OCI-LY3 (cell line): ENCODE data around the gene COX6B2.

Source experiments
- H2AFZ ChIP-seq: fragments of 200-600, 300-600 bp; shearing (Covaris generic); 2 replicates; pipeline ENCODE4 v1.6.0; 2014; ENCODE audit warnings: antibody characterized with exemption, low read depth, low read length
- H3K27ac ChIP-seq: fragments of 200-600, 300-600 bp; sonication (generic); 2 replicates; pipeline ENCODE4 v1.5.1; 2014; ENCODE audit warnings: mild to moderate bottlenecking, low read length, moderate library complexity, mixed read lengths
- H3K27me3 ChIP-seq: fragments of 200-600, 300-600 bp; sonication (generic); 2 replicates; pipeline ENCODE4 v1.6.1; 2014; ENCODE audit warnings: low read depth, low read length, mixed read lengths
- H3K36me3 ChIP-seq: fragments of 200-600, 300-600 bp; sonication (generic); replicated peaks from 2 replicates; pipeline ENCODE3; 2014; ENCODE audit warnings: low read depth, low read length, mixed read lengths
- H3K4me1 ChIP-seq: fragments of 300-600, 200-600 bp; sonication (generic); 2 replicates; pipeline ENCODE4 v1.6.1; 2014; ENCODE audit warnings: low read length, mixed read lengths
- H3K4me2 ChIP-seq: fragments of 200-600, 300-600 bp; sonication (generic); 2 replicates; pipeline ENCODE4 v1.6.1; 2014; ENCODE audit warnings: low read length, mixed read lengths
- H3K4me3 ChIP-seq: fragments of 300-600, 200-600 bp; sonication (generic); 2 replicates; pipeline ENCODE4 v1.5.1; 2014; ENCODE audit warnings: antibody characterized with exemption, mild to moderate bottlenecking, low read length, moderate library complexity
- H3K79me2 ChIP-seq: fragments of 300-600, 200-600 bp; shearing (Covaris generic); 2 replicates; pipeline ENCODE4 v1.6.1; 2014; ENCODE audit warnings: mild to moderate bottlenecking, low read length, mixed read lengths
- H3K9ac ChIP-seq: fragments of 300-600, 200-600 bp; shearing (Covaris generic); 2 replicates; pipeline ENCODE4 v1.6.0; 2014; ENCODE audit warnings: mild to moderate bottlenecking, low read length, moderate library complexity
- H3K9me3 ChIP-seq: fragments of 200-600, 300-600 bp; shearing (Covaris generic); 2 replicates; pipeline ENCODE4 v1.6.1; 2014; ENCODE audit warnings: low read length, mixed read lengths; ENCODE audit not compliant: insufficient read depth
- H4K20me1 ChIP-seq: fragments of 200-600, 300-600 bp; sonication (generic); 2 replicates; pipeline ENCODE4 v1.6.1; 2016; ENCODE audit warnings: low read length, mixed read lengths; ENCODE audit not compliant: insufficient read depth
- EZH2phosphoT487 ChIP-seq: fragments of 200-600 bp; shearing (Covaris generic); IDR thresholded peaks from 2 replicates; pipeline ENCODE4 v1.6.1; 2018; ENCODE audit warnings: antibody characterized with exemption, mixed run types, low read depth
- TF ChIP-seq, protein P1 (sequence below): fragments of 200-600, 300-600 bp; sonication (generic); IDR thresholded peaks from 2 replicates; pipeline ENCODE4 v1.5.1; 2014; ENCODE audit warnings: antibody characterized with exemption, low read length, low read depth

COX6B2 gene

DNA sequence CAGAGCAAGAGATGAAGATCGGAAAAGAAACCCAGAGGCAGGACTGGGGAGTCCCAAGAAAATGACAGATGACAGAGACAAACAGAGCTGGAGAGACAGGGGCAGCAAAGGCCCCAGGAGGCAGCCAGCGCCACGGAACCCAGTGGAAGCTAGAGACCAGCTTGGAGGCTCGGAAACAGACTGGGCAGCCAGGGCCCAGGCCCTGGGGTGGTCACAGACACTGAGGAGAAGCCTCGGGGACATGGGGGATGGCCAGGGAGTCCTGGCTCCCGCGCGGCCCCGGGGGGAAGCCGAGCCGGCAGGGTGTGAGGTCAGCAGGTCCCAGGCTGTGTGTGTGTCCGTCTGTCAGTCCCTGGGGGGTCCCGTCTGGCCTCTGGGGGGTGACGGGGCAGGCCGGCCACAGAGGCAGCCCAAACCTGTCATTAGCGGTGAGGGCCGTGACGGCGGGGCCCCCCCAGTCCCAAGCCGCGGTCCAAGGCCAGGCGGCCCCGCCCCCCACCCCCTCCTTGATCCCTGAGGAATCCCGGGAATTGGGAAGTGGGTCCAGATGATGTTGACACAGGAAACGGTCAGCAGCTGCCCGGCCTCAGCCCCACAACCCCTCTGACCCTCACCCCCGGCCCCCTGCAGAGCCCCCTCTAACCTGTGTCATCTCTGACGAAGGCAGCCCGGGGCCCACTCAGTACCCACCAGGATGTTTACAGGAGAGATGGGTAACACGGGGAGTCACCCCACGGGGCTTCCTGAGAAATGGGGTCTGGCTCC, 19.7 kb upstream of the COX6B2 start:
- H3K36me3 ChIP-seq: no peaks in the 10 kb centered on the region
- no peaks in the 10 kb centered on the region for H3K79me2 ChIP-seq
- H3K27ac ChIP-seq: no peak overlapping the region
- no peaks in the 10 kb centered on the region for H4K20me1 ChIP-seq
- no peak overlapping the region for H3K4me2 ChIP-seq
- no peak overlapping the region for H3K4me3 ChIP-seq
- peaks cover 11% of the 10 kb centered on the region for H3K4me1 ChIP-seq
- H3K9ac ChIP-seq: no peak overlapping the region
- H2AFZ ChIP-seq: no peak overlapping the region
- no peak for TF ChIP-seq EZH2phosphoT487
- TF ChIP-seq, protein P1, sequence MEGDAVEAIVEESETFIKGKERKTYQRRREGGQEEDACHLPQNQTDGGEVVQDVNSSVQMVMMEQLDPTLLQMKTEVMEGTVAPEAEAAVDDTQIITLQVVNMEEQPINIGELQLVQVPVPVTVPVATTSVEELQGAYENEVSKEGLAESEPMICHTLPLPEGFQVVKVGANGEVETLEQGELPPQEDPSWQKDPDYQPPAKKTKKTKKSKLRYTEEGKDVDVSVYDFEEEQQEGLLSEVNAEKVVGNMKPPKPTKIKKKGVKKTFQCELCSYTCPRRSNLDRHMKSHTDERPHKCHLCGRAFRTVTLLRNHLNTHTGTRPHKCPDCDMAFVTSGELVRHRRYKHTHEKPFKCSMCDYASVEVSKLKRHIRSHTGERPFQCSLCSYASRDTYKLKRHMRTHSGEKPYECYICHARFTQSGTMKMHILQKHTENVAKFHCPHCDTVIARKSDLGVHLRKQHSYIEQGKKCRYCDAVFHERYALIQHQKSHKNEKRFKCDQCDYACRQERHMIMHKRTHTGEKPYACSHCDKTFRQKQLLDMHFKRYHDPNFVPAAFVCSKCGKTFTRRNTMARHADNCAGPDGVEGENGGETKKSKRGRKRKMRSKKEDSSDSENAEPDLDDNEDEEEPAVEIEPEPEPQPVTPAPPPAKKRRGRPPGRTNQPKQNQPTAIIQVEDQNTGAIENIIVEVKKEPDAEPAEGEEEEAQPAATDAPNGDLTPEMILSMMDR: no peak
- peaks cover 21% of the 10 kb centered on the region for H3K27me3 ChIP-seq
- no peaks in the 10 kb centered on the region for H3K9me3 ChIP-seq

DNA sequence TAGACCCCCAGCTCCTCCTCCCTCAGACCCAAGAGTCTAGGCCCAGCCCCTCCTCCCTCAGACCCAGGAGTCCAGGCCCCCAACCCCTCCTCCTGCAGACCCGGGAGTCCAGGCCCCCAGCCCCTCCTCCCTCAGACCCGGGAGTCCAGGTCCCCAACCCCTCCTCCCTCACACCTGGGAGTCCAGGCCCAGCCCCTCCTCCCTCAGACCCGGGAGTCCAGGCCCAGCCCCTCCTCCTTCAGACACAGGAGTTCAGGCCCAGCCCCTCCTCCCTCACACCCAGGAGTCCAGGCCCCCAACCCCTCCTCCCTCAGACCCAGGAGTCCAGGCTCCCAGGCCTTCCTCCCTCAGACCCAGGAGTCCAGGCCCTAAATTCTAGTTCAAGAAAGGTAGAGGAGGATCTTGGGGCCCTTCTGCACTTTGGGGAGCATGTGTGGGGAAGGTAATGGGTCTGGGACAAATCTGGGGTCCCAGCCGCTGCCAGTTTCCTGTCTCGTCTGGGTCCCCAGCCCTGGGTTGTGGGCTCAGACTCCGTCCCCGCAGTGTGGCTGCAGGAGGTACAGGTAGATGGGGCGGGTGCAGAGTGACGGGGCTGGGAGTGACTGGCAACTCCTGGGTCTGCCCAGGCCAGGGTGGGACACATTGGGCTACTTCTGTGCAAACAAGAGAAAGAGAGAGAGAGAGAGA, 18.9 kb upstream of the COX6B2 start:
- Histone ChIP-seq H3K4me2 (no peak overlapping the region), H4K20me1 (no peaks in the 10 kb centered on the region), H3K9me3 (no peaks in the 10 kb centered on the region), H2AFZ (peak overlapping the region; percentile 58; the same call in 1 of the 2 replicates), H3K4me1 (peaks cover 11% of the 10 kb centered on the region), H3K9ac (no peak overlapping the region), H3K27ac (no peak overlapping the region), H3K79me2 (no peaks in the 10 kb centered on the region), H3K27me3 (peaks cover 21% of the 10 kb centered on the region), H3K4me3 (no peak overlapping the region), H3K36me3 (no peaks in the 10 kb centered on the region)
- TF ChIP-seq, protein P1: no peak
- TF ChIP-seq EZH2phosphoT487: no peak

DNA sequence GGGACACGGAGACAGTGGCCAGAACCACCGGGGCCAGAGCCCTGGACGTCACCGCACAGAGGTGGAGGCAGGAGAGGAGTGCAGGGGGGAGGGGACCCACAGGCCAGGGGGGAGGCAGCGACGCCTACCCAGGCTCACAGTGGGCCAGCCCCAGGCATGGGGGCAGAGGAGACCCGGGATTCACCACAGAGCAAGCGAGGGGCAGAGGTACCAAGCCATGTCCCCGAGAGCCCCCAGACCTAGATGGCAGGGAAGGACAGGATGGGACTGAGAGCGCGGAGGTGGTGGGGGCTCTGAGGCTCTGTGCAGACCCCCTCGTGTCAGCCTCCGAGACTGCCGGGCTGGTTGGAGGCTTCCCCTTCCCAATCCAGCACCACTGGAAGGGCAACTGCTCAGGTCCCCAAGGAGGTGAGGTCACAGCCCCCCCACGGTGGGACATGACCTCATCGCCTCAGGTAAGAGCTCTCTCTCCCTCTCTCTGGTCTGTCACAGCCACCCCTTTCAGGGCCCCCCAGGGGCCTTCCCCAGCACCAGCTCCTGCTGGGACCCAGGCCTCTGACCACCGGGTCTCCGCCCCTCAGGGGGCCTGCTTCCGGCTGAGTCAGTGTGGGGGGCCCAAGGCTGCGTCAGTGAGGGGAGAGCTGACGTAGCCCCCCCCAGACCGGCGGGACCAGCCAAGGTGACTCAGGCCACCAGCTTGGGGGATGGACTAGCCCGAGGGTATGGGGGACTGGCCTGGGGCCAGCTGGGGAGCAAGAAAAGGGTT, 18.0 kb upstream of the COX6B2 start:
- H4K20me1 ChIP-seq: no peaks in the 10 kb centered on the region
- H3K79me2 ChIP-seq: no peaks in the 10 kb centered on the region
- no peak overlapping the region for H2AFZ ChIP-seq
- H3K4me2 ChIP-seq: no peak overlapping the region
- H3K9ac ChIP-seq: no peak overlapping the region
- H3K27ac ChIP-seq: no peak overlapping the region
- TF ChIP-seq, protein P1: no peak
- no peak for TF ChIP-seq EZH2phosphoT487
- no peaks in the 10 kb centered on the region for H3K36me3 ChIP-seq
- H3K4me3 ChIP-seq: no peak overlapping the region
- no peaks in the 10 kb centered on the region for H3K9me3 ChIP-seq
- peaks cover 11% of the 10 kb centered on the region for H3K4me1 ChIP-seq
- peaks cover 21% of the 10 kb centered on the region for H3K27me3 ChIP-seq
